GM12878 (cell line): ENCODE results near the gene ZNF79. TPM values are rescaled to one million over a fixed set of nuclear protein-coding genes. Genes with fewer than 3 reads are reported as not detected.

Experiments used
- ATF3 ChIP-seq: IDR thresholded peaks from 2 replicates; pipeline ENCODE4 v1.6.1; 2011; ENCODE audit warnings: low read depth, mild to moderate bottlenecking, low read length, moderate library complexity, borderline replicate concordance; ENCODE audit errors: extremely low read depth
- BACH1 ChIP-seq: fragments of 450-650 bp; IDR thresholded peaks from 2 replicates; pipeline ENCODE4 v1.6.1; 2017; ENCODE audit warnings: mild to moderate bottlenecking, borderline replicate concordance
- CREB1 ChIP-seq: IDR thresholded peaks from 2 replicates; pipeline ENCODE4 v1.6.1; 2012; ENCODE audit warnings: low read depth, mild to moderate bottlenecking, inconsistent platforms
- E4F1 ChIP-seq: fragments of 450-650 bp; IDR thresholded peaks from 2 replicates; pipeline ENCODE4 v1.6.1; 2018; ENCODE audit warnings: borderline replicate concordance, mild to moderate bottlenecking; ENCODE audit not compliant: partially characterized antibody
- GABPA ChIP-seq: IDR thresholded peaks from 2 replicates; pipeline ENCODE4 v1.6.1; 2014; ENCODE audit warnings: antibody characterized with exemption, low read depth, mild to moderate bottlenecking, inconsistent platforms
- GATAD2B ChIP-seq: fragments of 450-650 bp; conservative IDR thresholded peaks from 2 replicates; pipeline ENCODE4 v1.6.1; 2017; ENCODE audit warnings: low read depth, mild to moderate bottlenecking, moderate library complexity
- HDAC2 ChIP-seq: fragments of 200-600 bp; sonication (generic); IDR thresholded peaks from 2 replicates; pipeline ENCODE4 v1.6.1; 2017
- JUND ChIP-seq: IDR thresholded peaks from 2 replicates; pipeline ENCODE4 v1.6.1; 2012; ENCODE audit warnings: low read depth, mild to moderate bottlenecking, low read length, improper control_type of control experiment, moderate library complexity
- KLF5 ChIP-seq: fragments of 450-650 bp; IDR thresholded peaks from 2 replicates; pipeline ENCODE4 v1.6.1; 2014; ENCODE audit warnings: mild to moderate bottlenecking; ENCODE audit not compliant: partially characterized antibody
- MYB ChIP-seq: fragments of 150-350 bp; IDR thresholded peaks from 2 replicates; pipeline ENCODE4 v1.6.1; 2014; ENCODE audit warnings: mild to moderate bottlenecking, low read depth, low read length, borderline replicate concordance
- NBN ChIP-seq: fragments of 450-650 bp; IDR thresholded peaks from 2 replicates; pipeline ENCODE4 v1.6.1; 2016
- NFYA ChIP-seq: IDR thresholded peaks from 2 replicates; pipeline ENCODE4 v1.6.1; 2011; ENCODE audit warnings: low read depth, mild to moderate bottlenecking, low read length, improper control_type of control experiment, borderline replicate concordance
- NFYB ChIP-seq: IDR thresholded peaks from 2 replicates; pipeline ENCODE4 v1.6.1; 2011; ENCODE audit warnings: low read depth, mild to moderate bottlenecking, low read length, improper control_type of control experiment, moderate library complexity; ENCODE audit not compliant: insufficient read depth
- PAX8 ChIP-seq: fragments of 450-650 bp; IDR thresholded peaks from 2 replicates; pipeline ENCODE4 v1.6.1; 2017; ENCODE audit warnings: mild to moderate bottlenecking, moderate library complexity
- POU2F2 ChIP-seq: IDR thresholded peaks from 3 replicates; pipeline ENCODE4 v1.6.1; 2011; ENCODE audit warnings: low read depth, mild to moderate bottlenecking, low read length, borderline replicate concordance
- RB1 ChIP-seq: fragments of 450-650 bp; formaldehyde crosslinking; IDR thresholded peaks from 2 replicates; pipeline ENCODE4 v1.6.1; 2017; ENCODE audit warnings: mild to moderate bottlenecking, borderline replicate concordance
- RCOR1 ChIP-seq: conservative IDR thresholded peaks from 2 replicates; pipeline ENCODE4 v1.6.1; 2012; ENCODE audit warnings: low read depth, low read length, improper control_type of control experiment
- RFX5 ChIP-seq: IDR thresholded peaks from 2 replicates; pipeline ENCODE4 v1.6.1; 2011; ENCODE audit warnings: low read depth, low read length, improper control_type of control experiment
- SP1 ChIP-seq: IDR thresholded peaks from one replicate; pipeline ENCODE4 v1.6.1; 2011; ENCODE audit warnings: low read depth, low read length
- polyA plus RNA-seq, 11 experiments: library from polyadenylated mRNA; depleted of rRNA in 4 of 11; unstranded in 6 of 11; stranded (reverse) in 5 of 11; fragments of >200 nt; fragmentation: Nextera tagmentation in 4 of 11; fragmentation: Illumina TruSeq in 1 of 11; extraction: Ambion mirVana in 4 of 11; extraction: Trizol in 1 of 11; gene quantifications; 1 replicate in 1 of 11; 2 replicates in 10 of 11; pipeline versions ENCODE4 v1.2.1 to v1.2.3, GENCODE V29; 2011 to 2016; ENCODE audit warnings: inconsistent platforms in 2 of 11, missing spikeins in 2 of 11, low read depth in 1 of 11
- total RNA-seq, 4 experiments: library from RNA; depleted of rRNA in 3 of 4; stranded (reverse); fragments of >200 nt in 3 of 4; fragmentation: Illumina TruSeq in 1 of 4; extraction: Trizol in 1 of 4; gene quantifications; 2 replicates each; pipeline versions ENCODE4 v1.2.1 to v1.2.3, GENCODE V29; 2013 to 2021
- TF ChIP-seq, protein P1 (sequence below): IDR thresholded peaks from 2 replicates; pipeline ENCODE4 v1.6.1; 2012; ENCODE audit warnings: low read depth, low read length, improper control_type of control experiment
- TF ChIP-seq, protein P2 (sequence below): fragments of 450-650 bp; formaldehyde crosslinking; IDR thresholded peaks from 2 replicates; pipeline ENCODE4 v1.5.0; 2022; ENCODE audit warnings: mild to moderate bottlenecking, missing genetic modification characterization
- TF ChIP-seq, protein P3 (sequence below): IDR thresholded peaks from 2 replicates; pipeline ENCODE4 v1.6.1; 2011; ENCODE audit warnings: borderline replicate concordance, low read depth, mild to moderate bottlenecking, moderate library complexity, low read length; ENCODE audit not compliant: insufficient read depth, poor library complexity, severe bottlenecking

ZNF79 gene
- total and polyA plus RNA-seq, 10 of the 15 experiments (the other 5 are each of a cell fraction or from before 2014, with no cell fraction given): 1.8 to 14.1 (median 11.7) TPM

GRCh38 chr9:127450830-127451607 is 26.8 kb downstream of the ZNF79 start, which contains the start of the genes LRSAM1 and RPL12 (continued):
- TF ChIP-seq ATF3: no peak
- no peak for TF ChIP-seq PAX8
- TF ChIP-seq NFYA: no peak
- no peak for TF ChIP-seq CREB1
- peak; percentile 93 for TF ChIP-seq GATAD2B
- no peak for TF ChIP-seq JUND
- TF ChIP-seq KLF5: peak; percentile 89
- peak; percentile 100 for TF ChIP-seq RCOR1
- TF ChIP-seq GABPA: no peak
- no peak for TF ChIP-seq HDAC2
- TF ChIP-seq RFX5: no peak
- TF ChIP-seq, protein P1, sequence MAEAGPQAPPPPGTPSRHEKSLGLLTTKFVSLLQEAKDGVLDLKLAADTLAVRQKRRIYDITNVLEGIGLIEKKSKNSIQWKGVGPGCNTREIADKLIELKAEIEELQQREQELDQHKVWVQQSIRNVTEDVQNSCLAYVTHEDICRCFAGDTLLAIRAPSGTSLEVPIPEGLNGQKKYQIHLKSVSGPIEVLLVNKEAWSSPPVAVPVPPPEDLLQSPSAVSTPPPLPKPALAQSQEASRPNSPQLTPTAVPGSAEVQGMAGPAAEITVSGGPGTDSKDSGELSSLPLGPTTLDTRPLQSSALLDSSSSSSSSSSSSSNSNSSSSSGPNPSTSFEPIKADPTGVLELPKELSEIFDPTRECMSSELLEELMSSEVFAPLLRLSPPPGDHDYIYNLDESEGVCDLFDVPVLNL: no peak
- TF ChIP-seq RB1: peak; percentile 93; the same call in 1 of the 2 replicates
- TF ChIP-seq, protein P2, sequence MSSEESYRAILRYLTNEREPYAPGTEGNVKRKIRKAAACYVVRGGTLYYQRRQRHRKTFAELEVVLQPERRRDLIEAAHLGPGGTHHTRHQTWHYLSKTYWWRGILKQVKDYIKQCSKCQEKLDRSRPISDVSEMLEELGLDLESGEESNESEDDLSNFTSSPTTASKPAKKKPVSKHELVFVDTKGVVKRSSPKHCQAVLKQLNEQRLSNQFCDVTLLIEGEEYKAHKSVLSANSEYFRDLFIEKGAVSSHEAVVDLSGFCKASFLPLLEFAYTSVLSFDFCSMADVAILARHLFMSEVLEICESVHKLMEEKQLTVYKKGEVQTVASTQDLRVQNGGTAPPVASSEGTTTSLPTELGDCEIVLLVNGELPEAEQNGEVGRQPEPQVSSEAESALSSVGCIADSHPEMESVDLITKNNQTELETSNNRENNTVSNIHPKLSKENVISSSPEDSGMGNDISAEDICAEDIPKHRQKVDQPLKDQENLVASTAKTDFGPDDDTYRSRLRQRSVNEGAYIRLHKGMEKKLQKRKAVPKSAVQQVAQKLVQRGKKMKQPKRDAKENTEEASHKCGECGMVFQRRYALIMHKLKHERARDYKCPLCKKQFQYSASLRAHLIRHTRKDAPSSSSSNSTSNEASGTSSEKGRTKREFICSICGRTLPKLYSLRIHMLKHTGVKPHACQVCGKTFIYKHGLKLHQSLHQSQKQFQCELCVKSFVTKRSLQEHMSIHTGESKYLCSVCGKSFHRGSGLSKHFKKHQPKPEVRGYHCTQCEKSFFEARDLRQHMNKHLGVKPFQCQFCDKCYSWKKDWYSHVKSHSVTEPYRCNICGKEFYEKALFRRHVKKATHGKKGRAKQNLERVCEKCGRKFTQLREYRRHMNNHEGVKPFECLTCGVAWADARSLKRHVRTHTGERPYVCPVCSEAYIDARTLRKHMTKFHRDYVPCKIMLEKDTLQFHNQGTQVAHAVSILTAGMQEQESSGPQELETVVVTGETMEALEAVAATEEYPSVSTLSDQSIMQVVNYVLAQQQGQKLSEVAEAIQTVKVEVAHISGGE: no peak
- no peak for TF ChIP-seq MYB
- TF ChIP-seq NBN: peak; percentile 98
- TF ChIP-seq NFYB: no peak
- peak; percentile 72 for TF ChIP-seq E4F1
- peak; percentile 87 for TF ChIP-seq SP1
- peak; percentile 99 for TF ChIP-seq POU2F2
- peak; percentile 92; the same call in 1 of the 2 replicates for TF ChIP-seq BACH1
- TF ChIP-seq, protein P3, sequence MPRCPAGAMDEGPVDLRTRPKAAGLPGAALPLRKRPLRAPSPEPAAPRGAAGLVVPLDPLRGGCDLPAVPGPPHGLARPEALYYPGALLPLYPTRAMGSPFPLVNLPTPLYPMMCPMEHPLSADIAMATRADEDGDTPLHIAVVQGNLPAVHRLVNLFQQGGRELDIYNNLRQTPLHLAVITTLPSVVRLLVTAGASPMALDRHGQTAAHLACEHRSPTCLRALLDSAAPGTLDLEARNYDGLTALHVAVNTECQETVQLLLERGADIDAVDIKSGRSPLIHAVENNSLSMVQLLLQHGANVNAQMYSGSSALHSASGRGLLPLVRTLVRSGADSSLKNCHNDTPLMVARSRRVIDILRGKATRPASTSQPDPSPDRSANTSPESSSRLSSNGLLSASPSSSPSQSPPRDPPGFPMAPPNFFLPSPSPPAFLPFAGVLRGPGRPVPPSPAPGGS: no peak
